ENCODE results near the gene GALR3.

DNA sequence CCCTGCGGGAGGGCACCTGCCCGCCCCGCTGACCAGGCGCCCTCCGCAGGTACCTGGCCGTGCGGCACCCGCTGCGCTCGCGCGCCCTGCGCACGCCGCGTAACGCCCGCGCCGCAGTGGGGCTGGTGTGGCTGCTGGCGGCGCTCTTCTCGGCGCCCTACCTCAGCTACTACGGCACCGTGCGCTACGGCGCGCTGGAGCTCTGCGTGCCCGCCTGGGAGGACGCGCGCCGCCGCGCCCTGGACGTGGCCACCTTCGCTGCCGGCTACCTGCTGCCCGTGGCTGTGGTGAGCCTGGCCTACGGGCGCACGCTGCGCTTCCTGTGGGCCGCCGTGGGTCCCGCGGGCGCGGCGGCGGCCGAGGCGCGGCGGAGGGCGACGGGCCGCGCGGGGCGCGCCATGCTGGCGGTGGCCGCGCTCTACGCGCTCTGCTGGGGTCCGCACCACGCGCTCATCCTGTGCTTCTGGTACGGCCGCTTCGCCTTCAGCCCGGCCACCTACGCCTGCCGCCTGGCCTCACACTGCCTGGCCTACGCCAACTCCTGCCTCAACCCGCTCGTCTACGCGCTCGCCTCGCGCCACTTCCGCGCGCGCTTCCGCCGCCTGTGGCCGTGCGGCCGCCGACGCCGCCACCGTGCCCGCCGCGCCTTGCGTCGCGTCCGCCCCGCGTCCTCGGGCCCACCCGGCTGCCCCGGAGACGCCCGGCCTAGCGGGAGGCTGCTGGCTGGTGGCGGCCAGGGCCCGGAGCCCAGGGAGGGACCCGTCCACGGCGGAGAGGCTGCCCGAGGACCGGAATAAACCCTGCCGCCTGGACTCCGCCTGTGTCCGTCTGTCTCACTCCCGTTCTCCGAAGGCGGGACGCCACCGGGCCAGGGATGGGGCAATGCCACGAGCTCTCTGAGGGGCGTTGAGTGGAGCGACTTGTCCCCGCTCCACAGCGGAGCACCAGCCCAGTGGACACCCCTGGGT is 1.8 kb downstream of the GALR3 start:
- no peak for TF ChIP-seq EZH2 (IDR thresholded peaks at IDR 0.05)
- TF ChIP-seq POLR2AphosphoS5 (IDR thresholded peaks at IDR 0.05; ENCODE audit: borderline replicate concordance, low read depth, low read length): no peak

Data from SK-N-MC (cell line).